Natural killer cell (primary cell): ENCODE data around the gene RBM45. TPM values are rescaled to one million over a fixed set of nuclear protein-coding genes. Genes with fewer than 3 reads are reported as not detected.

ENCODE experiments used
- ATAC-seq, 3 donors: fragments of 150-1000 bp in 2 of 3; fragments of 200-7000 bp in 1 of 3; cut with Tn5 transposase; 1 replicate in 1 of 3; 2 replicates in 2 of 3; pipeline ENCODE4 v1.10.0; 2021; ENCODE audit warnings: mild to moderate bottlenecking in 2 of 3, moderate library complexity in 2 of 3
- DNase-seq, 2 donors: peaks; one replicate each; pipeline versions ENCODE4 v3.0.0 to v3.0.0-alpha.2; 2013 to 2021; ENCODE audit warnings: mixed read lengths in 1 of 2
- H3K27ac ChIP-seq: one replicate; pipeline ENCODE4 v1.5.1; 2013; ENCODE audit warnings: mild to moderate bottlenecking, low read length
- H3K27me3 ChIP-seq: one replicate; pipeline ENCODE4 v1.6.1; 2013; ENCODE audit warnings: low read length; ENCODE audit not compliant: control insufficient read depth, insufficient read depth
- H3K36me3 ChIP-seq: one replicate; pipeline ENCODE4 v1.6.1; 2013; ENCODE audit warnings: low read length; ENCODE audit not compliant: control insufficient read depth, insufficient read depth
- H3K4me1 ChIP-seq: one replicate; pipeline ENCODE4 v1.6.1; 2013; ENCODE audit warnings: low read length; ENCODE audit not compliant: control insufficient read depth, insufficient read depth
- H3K4me3 ChIP-seq: one replicate; pipeline ENCODE4 v1.5.1; 2013; ENCODE audit warnings: low read length
- H3K9me3 ChIP-seq: one replicate; pipeline ENCODE4 v1.6.1; 2013; ENCODE audit warnings: low read length; ENCODE audit not compliant: control insufficient read depth, insufficient read depth
- H3K27ac Mint-ChIP-seq, 2 donors: one replicate each; pipeline ENCODE4 v1.8.0; 2022; ENCODE audit warnings: mild to moderate bottlenecking in 2 of 2, mixed read lengths in 2 of 2, moderate library complexity in 1 of 2
- H3K27me3 Mint-ChIP-seq, 2 donors: one replicate each; pipeline ENCODE4 v1.8.0; 2022; ENCODE audit warnings: low read depth in 2 of 2, mixed read lengths in 2 of 2
- H3K36me3 Mint-ChIP-seq: one replicate; pipeline ENCODE4 v1.8.0; 2022; ENCODE audit warnings: mixed read lengths
- H3K4me1 Mint-ChIP-seq, 2 donors: one replicate each; pipeline ENCODE4 v1.8.0; 2022; ENCODE audit warnings: mixed read lengths in 2 of 2
- H3K4me3 Mint-ChIP-seq: one replicate; pipeline ENCODE4 v1.8.0; 2022; ENCODE audit warnings: mild to moderate bottlenecking, moderate library complexity, mixed read lengths
- H3K9me3 Mint-ChIP-seq, 2 donors: one replicate each; pipeline ENCODE4 v1.8.0; 2022; ENCODE audit warnings: mixed read lengths in 2 of 2
- CTCF ChIP-seq: fragments of 200-600 bp; IDR thresholded peaks from one replicate; pipeline ENCODE4 v1.8.0; 2022; ENCODE audit warnings: antibody characterized with exemption
- WGBS: methylation state at CpG from one replicate; pipeline ENCODE4 v1.1.7; 2013; ENCODE audit warnings: missing lambda C conversion rate; ENCODE audit not compliant: insufficient coverage; 5-methylcytosine and 5-hydroxymethylcytosine counted together
- intact Hi-C: fragments of 100-400 bp; cut with micrococcal nuclease; formaldehyde crosslinking; loops from one replicate; pipeline ENCODE4 v1.14.2; 2022
- total RNA-seq, 4 donors: library from RNA; stranded (reverse); fragments of 120-200 nt in 1 of 4; gene quantifications; one replicate each; pipeline versions ENCODE4 v1.2.3 to v1.2.4, GENCODE V29; 2013 to 2022

The RBM45 gene
- total RNA-seq, 3 donors from 2014 or later (not counting 1 experiment from before 2014, with no cell fraction given) = 7.8 to 10.9 (median 9.1) TPM

- TF ChIP-seq CTCF = no peak
- H3K27me3 Mint-ChIP-seq = peaks cover 5 to 20% of the 10 kb centered on the region in 2 donors
- H3K36me3 Mint-ChIP-seq = no peaks in the 10 kb centered on the region
- Histone ChIP-seq H3K4me3 (no peak overlapping the region), H3K27me3 (no peaks in the 10 kb centered on the region), H3K27ac (no peak overlapping the region), H3K9me3 (no peaks in the 10 kb centered on the region), H3K4me1 (no peaks in the 10 kb centered on the region), H3K36me3 (no peaks in the 10 kb centered on the region)
- DNase-seq = no peak
- H3K27ac Mint-ChIP-seq = no peak overlapping the region
- H3K4me1 Mint-ChIP-seq = no peaks in the 10 kb centered on the region
- no peak for ATAC-seq
- H3K4me3 Mint-ChIP-seq = no peak overlapping the region
- peaks cover 0 to 3% of the 10 kb centered on the region in 2 donors for H3K9me3 Mint-ChIP-seq
- intact Hi-C loops = no loop called here
- no CpG with 5 or more reads among the region's 1 CpG for WGBS
Observed at GRCh38 chr2:178155524-178155923, 43.3 kb downstream of the RBM45 start.

DNA sequence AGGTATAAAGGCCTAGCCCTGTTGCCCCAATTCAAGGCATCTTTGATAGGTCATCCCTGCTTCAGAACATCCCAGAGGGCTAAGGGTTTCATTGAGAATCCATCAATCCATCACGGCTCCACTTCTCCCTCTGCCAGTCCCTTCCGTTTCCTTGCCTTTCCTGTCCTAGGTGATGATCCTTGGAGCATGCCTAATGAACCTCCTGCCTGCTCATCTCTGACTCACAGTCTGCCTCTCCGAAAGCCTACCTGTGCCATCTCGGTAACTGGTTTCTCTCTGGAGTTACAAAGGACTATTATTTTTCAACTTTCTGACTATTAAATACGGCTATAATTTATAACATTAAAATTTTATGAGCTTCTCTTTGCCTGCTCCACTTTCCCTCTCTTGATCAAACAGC lies 45.3 kb downstream of the RBM45 start:
- peaks cover 5 to 27% of the 10 kb centered on the region in 2 donors for H3K27me3 Mint-ChIP-seq
- Histone ChIP-seq H3K9me3 (no peaks in the 10 kb centered on the region), H3K27ac (no peak overlapping the region), H3K27me3 (no peaks in the 10 kb centered on the region), H3K4me1 (no peaks in the 10 kb centered on the region), H3K4me3 (no peak overlapping the region), H3K36me3 (no peaks in the 10 kb centered on the region)
- intact Hi-C loops = no loop called here
- DNase-seq (no peak), ATAC-seq (no peak)
- H3K4me3 Mint-ChIP-seq = no peak overlapping the region
- H3K36me3 Mint-ChIP-seq = no peaks in the 10 kb centered on the region
- H3K27ac Mint-ChIP-seq = no peak overlapping the region
- WGBS = 90% methylated on average over 4 of the region's 5 CpGs
- H3K9me3 Mint-ChIP-seq = peaks cover 0 to 3% of the 10 kb centered on the region in 2 donors
- H3K4me1 Mint-ChIP-seq = no peaks in the 10 kb centered on the region
- no peak for TF ChIP-seq CTCF

- intact Hi-C loops = no loop called here
- no peaks in the 10 kb centered on the region for H3K4me1 Mint-ChIP-seq
- H3K4me3 Mint-ChIP-seq = no peak overlapping the region
- H3K9me3 Mint-ChIP-seq = peaks cover 0 to 3% of the 10 kb centered on the region in 2 donors
- no peak for TF ChIP-seq CTCF
- H3K36me3 ChIP-seq = no peaks in the 10 kb centered on the region
- ATAC-seq (no peak), DNase-seq (no peak)
- no peaks in the 10 kb centered on the region for H3K27me3 ChIP-seq
- no peak overlapping the region for H3K27ac Mint-ChIP-seq
- no peak overlapping the region for H3K4me3 ChIP-seq
- H3K36me3 Mint-ChIP-seq = no peaks in the 10 kb centered on the region
- peaks cover 0 to 37% of the 10 kb centered on the region in 2 donors for H3K27me3 Mint-ChIP-seq
- no peaks in the 10 kb centered on the region for H3K4me1 ChIP-seq
- 88% methylated on average over 1 of the region's 1 CpG for WGBS
- H3K9me3 ChIP-seq = no peaks in the 10 kb centered on the region
- no peak overlapping the region for H3K27ac ChIP-seq
Observed at GRCh38 chr2:178159966-178160365, 47.7 kb downstream of the RBM45 start.

GRCh38 chr2:178160601-178161000 lies 48.4 kb downstream of the RBM45 start:
- no CpG with 5 or more reads among the region's 1 CpG for WGBS

More at GRCh38 chr2:178160601-178161000, 48.4 kb downstream of the RBM45 start:
- peaks cover 0 to 37% of the 10 kb centered on the region in 2 donors for H3K27me3 Mint-ChIP-seq
- Histone ChIP-seq H3K36me3 (no peaks in the 10 kb centered on the region), H3K27ac (no peak overlapping the region), H3K27me3 (no peaks in the 10 kb centered on the region), H3K9me3 (no peaks in the 10 kb centered on the region), H3K4me1 (no peaks in the 10 kb centered on the region), H3K4me3 (no peak overlapping the region)
- H3K4me1 Mint-ChIP-seq = no peaks in the 10 kb centered on the region
- ATAC-seq = no peak
- DNase-seq = no peak
- no peak overlapping the region for H3K4me3 Mint-ChIP-seq
- no peak for TF ChIP-seq CTCF
- H3K36me3 Mint-ChIP-seq = no peaks in the 10 kb centered on the region
- no peak overlapping the region for H3K27ac Mint-ChIP-seq
- intact Hi-C loops = no loop called here
- no peaks in the 10 kb centered on the region for H3K9me3 Mint-ChIP-seq
